Mesodermal cell (in vitro differentiated cells): Measurements from ENCODE around the gene DIPK1A.
"Not testable (repeated sequence)": the region's sequence is repeated elsewhere in the genome, so short reads cannot be mapped to it uniquely, and the experiment has no call there.

Source experiments
- H3K27ac ChIP-seq: 2 replicates; pipeline ENCODE4 v1.7.0; 2013; ENCODE audit warnings: mild to moderate bottlenecking, low read depth, low read length, moderate library complexity; ENCODE audit not compliant: severe bottlenecking
- H3K36me3 ChIP-seq: 2 replicates; pipeline ENCODE4 v1.7.1; 2013; ENCODE audit warnings: mild to moderate bottlenecking, low read length, moderate library complexity; ENCODE audit not compliant: control insufficient read depth, insufficient read depth
- H3K4me1 ChIP-seq: one replicate; pipeline ENCODE4 v1.7.1; 2013; ENCODE audit warnings: mild to moderate bottlenecking, low read length; ENCODE audit not compliant: insufficient read depth, control insufficient read depth, poor library complexity, severe bottlenecking
- H3K4me3 ChIP-seq: 2 replicates; pipeline ENCODE4 v1.7.0; 2013; ENCODE audit warnings: low read length, control low read depth, mild to moderate bottlenecking; ENCODE audit not compliant: insufficient read depth, poor library complexity, severe bottlenecking; ENCODE audit errors: extremely low read depth
- H3K9me3 ChIP-seq: 2 replicates; pipeline ENCODE4 v1.7.1; 2013; ENCODE audit warnings: mild to moderate bottlenecking, low read length, moderate library complexity; ENCODE audit not compliant: control insufficient read depth
- WGBS, 2 experiments: methylation state at CpG; one replicate each; pipeline ENCODE4 v1.1.5; 2013; ENCODE audit warnings: missing lambda C conversion rate in 2 of 2; ENCODE audit not compliant: insufficient coverage in 2 of 2; 5-methylcytosine and 5-hydroxymethylcytosine counted together

The DIPK1A gene

GRCh38 chr1:92899780-92900179, 61.5 kb downstream of the DIPK1A start:
- Histone ChIP-seq H3K4me1 (no peaks in the 10 kb centered on the region), H3K9me3 (peaks cover 11% of the 10 kb centered on the region), H3K27ac (no peak overlapping the region), H3K4me3 (no peak overlapping the region), H3K36me3 (no peaks in the 10 kb centered on the region)

- peaks cover 11% of the 10 kb centered on the region for H3K9me3 ChIP-seq
- not testable (repeated sequence) for H3K36me3 ChIP-seq, H3K4me1 ChIP-seq, H3K4me3 ChIP-seq, H3K27ac ChIP-seq
- WGBS, 2 experiments, result no CpG with 5 or more reads among the region's 2 CpGs
These were observed 63.2 kb downstream of the DIPK1A start for GRCh38 chr1:92898053-92898452.

DNA sequence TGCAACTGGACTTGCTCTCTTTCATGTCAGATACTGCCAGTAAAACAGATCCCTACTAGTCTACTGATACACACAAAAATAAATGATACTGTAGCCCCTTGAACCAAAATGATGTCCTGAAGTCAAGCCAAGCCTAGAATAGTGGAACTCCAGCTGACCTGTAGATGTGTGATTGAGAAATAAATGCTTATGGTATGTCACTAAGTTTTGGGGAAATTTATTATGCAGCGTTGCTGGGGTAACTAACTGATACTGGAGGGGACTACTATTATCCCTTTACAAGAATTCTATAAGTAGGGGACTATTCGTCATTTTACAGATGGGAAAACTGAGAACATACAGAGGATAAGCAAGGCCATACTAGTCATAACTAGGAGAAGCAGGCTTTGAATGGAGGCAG, 73.8 kb downstream of the DIPK1A start:
- Histone ChIP-seq H3K27ac (no peak overlapping the region), H3K4me1 (peaks cover 9% of the 10 kb centered on the region), H3K4me3 (no peak overlapping the region), H3K36me3 (no peaks in the 10 kb centered on the region), H3K9me3 (peaks cover 9% of the 10 kb centered on the region)
- 80% methylated on average over 1 of the region's 2 CpGs; no CpG with 5 or more reads in 1 of the 2 experiments for WGBS, 2 experiments

DNA sequence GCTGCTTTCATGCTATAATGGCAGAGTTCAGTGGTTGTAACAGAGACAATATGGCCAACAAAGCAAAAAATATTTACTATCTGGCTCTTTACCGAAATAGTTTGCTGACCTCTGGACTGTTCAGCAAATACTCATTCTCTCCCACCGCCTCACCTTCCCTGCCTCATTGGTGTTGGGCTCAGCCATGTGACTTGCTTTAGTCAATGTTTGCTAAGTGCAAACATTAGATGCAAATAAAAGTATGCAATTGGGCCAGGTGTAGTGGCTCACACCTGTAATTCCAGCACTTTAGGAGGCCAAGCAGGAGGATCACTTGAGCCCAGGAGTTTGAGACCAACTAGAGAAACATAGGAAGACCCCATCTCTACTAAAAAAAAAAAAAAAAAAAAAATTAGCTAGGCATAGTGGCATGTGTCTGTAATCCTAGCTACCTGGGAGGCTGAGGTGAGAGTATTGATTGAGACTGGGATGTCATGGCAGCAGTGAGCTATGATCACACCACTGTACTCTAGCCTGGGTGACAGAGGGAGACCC, 74.3 kb downstream of the DIPK1A start:
- no peak overlapping the region for H3K27ac ChIP-seq
- no peak overlapping the region for H3K4me3 ChIP-seq
- WGBS, 2 experiments, result 92 to 100% methylated on average over 1 to 2 of the region's 2 CpGs
- H3K9me3 ChIP-seq, result peaks cover 9% of the 10 kb centered on the region
- peaks cover 9% of the 10 kb centered on the region for H3K4me1 ChIP-seq
- H3K36me3 ChIP-seq, result no peaks in the 10 kb centered on the region

DNA sequence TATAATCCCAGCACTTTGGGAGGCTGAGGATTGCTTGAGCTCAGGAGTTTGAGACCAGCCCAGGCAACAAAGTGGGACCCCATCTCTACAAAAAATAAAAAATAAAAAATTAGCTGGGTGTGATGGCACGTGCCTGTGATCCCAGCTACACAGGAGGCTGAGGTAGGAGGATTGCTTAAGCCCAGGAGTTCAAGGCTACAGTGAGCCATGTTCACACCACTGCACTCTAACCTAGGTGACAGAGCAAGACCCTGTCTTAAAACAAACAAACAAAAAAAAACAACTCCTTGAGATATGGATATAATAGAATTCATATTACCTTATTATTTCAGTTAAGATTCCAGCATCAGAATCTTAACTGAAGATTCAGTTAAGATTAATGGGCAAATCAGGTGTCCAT, 77.1 kb downstream of the DIPK1A start:
- H3K9me3 ChIP-seq, result peaks cover 4% of the 10 kb centered on the region
- H3K4me1 ChIP-seq, result peaks cover 9% of the 10 kb centered on the region
- no peak overlapping the region for H3K4me3 ChIP-seq
- no peaks in the 10 kb centered on the region for H3K36me3 ChIP-seq
- no CpG with 5 or more reads among the region's 1 CpG for WGBS, 2 experiments
- no peak overlapping the region for H3K27ac ChIP-seq

GRCh38 chr1:92883297-92883696, 78.0 kb downstream of the DIPK1A start:
- no peaks in the 10 kb centered on the region for H3K36me3 ChIP-seq
- H3K9me3 ChIP-seq, result no peaks in the 10 kb centered on the region
- H3K27ac ChIP-seq, result no peak overlapping the region
- peaks cover 9% of the 10 kb centered on the region for H3K4me1 ChIP-seq
- H3K4me3 ChIP-seq, result no peak overlapping the region

- no peak overlapping the region for H3K4me3 ChIP-seq
- 50% methylated on average over 1 of the region's 1 CpG; no CpG with 5 or more reads in 1 of the 2 experiments for WGBS, 2 experiments
- H3K9me3 ChIP-seq, result no peaks in the 10 kb centered on the region
- H3K27ac ChIP-seq, result no peak overlapping the region
- H3K36me3 ChIP-seq, result no peaks in the 10 kb centered on the region
- peaks cover 9% of the 10 kb centered on the region for H3K4me1 ChIP-seq
These were observed 78.4 kb downstream of the DIPK1A start for GRCh38 chr1:92882819-92883218.

GRCh38 chr1:92881391-92881790, 79.9 kb downstream of the DIPK1A start:
- 86% methylated on average over 1 of the region's 3 CpGs; no CpG with 5 or more reads in 1 of the 2 experiments for WGBS, 2 experiments
- H3K4me3 ChIP-seq, result no peak overlapping the region
- H3K4me1 ChIP-seq, result peaks cover 9% of the 10 kb centered on the region
- H3K36me3 ChIP-seq, result no peaks in the 10 kb centered on the region
- H3K9me3 ChIP-seq, result no peaks in the 10 kb centered on the region
- no peak overlapping the region for H3K27ac ChIP-seq

DNA sequence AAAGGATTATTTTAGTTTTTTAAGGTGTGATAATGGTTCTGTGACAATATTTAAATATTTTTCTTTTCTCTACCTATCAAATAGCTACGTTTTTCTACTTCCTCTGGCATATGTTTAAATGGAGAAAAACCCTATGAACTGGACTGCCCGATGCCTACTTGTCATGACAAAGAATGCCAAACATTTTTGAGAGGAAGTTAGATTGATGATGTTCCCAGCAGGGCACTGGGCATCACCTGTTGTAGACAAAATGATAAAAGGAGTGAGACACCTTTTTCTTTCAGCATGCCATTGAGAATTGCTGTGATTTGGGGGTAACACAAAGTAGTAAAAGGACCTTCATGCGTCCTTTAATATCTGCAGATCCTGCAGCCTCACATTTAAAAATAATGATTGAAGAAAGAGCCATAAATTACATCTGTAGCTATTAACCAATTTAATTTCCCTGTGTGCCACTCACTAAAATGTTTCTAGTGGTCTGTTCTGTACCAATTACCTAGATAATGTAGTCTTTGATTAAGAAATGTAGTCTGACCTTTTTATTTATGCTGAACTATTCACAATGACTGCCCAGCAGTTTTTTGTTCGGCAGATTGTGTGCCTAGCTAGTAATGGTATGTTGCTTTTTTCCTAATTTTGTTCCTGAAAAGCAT, 81.8 kb downstream of the DIPK1A start:
- Histone ChIP-seq H3K4me1 (peaks cover 9% of the 10 kb centered on the region), H3K36me3 (no peaks in the 10 kb centered on the region), H3K27ac (no peak overlapping the region), H3K9me3 (no peaks in the 10 kb centered on the region), H3K4me3 (no peak overlapping the region)
- 100% methylated on average over 1 of the region's 4 CpGs; no CpG with 5 or more reads in 1 of the 2 experiments for WGBS, 2 experiments

GRCh38 chr1:92877792-92878191, 83.5 kb downstream of the DIPK1A start:
- Histone ChIP-seq H3K36me3 (no peaks in the 10 kb centered on the region), H3K9me3 (peaks cover 2% of the 10 kb centered on the region), H3K4me1 (peaks cover 2% of the 10 kb centered on the region), H3K27ac (no peak overlapping the region), H3K4me3 (no peak overlapping the region)
- 94 to 100% methylated on average over 1 to 2 of the region's 4 CpGs for WGBS, 2 experiments

GRCh38 chr1:92877081-92877711, 84.1 kb downstream of the DIPK1A start:
- Histone ChIP-seq H3K27ac (no peak overlapping the region), H3K4me3 (no peak overlapping the region), H3K36me3 (no peaks in the 10 kb centered on the region), H3K9me3 (peaks cover 7% of the 10 kb centered on the region), H3K4me1 (no peaks in the 10 kb centered on the region)
- WGBS, 2 experiments, result 65 to 91% methylated on average over 2 to 4 of the region's 4 CpGs
